Measurements from ENCODE around the gene ACAD10.

GRCh38 chr12:111803038-111803626 is 117.3 kb downstream of the ACAD10 start:
- TF ChIP-seq ZBTB7A (IDR thresholded peaks at IDR 0.05; ENCODE audit: low read depth), result no peak
- no peak for TF ChIP-seq YY1 (IDR thresholded peaks at IDR 0.05; ENCODE audit: low read depth)
- no peak for TF ChIP-seq USF1 (IDR thresholded peaks at IDR 0.05)
